ENCODE measurements around the gene SLC36A2.

The SLC36A2 gene

GRCh38 chr5:151345808-151346478 is 1.4 kb downstream of the SLC36A2 start:
- TF ChIP-seq GATA2 (IDR thresholded peaks at IDR 0.05; ENCODE audit: low read depth, low read length), result no peak
- no peak for TF ChIP-seq GATA3 (IDR thresholded peaks at IDR 0.05; ENCODE audit: low read depth, low read length)

GRCh38 chr5:151345187-151345807 is 2.1 kb downstream of the SLC36A2 start:
- no peak for TF ChIP-seq GATA2 (IDR thresholded peaks at IDR 0.05; ENCODE audit: low read depth, low read length)
- TF ChIP-seq GATA3 (IDR thresholded peaks at IDR 0.05; ENCODE audit: low read depth, low read length), result no peak

- no peak for TF ChIP-seq GATA2 (IDR thresholded peaks at IDR 0.05; ENCODE audit: low read depth, low read length)
- TF ChIP-seq GATA3 (IDR thresholded peaks at IDR 0.05; ENCODE audit: low read depth, low read length), result no peak
These were observed 3.3 kb downstream of the SLC36A2 start for GRCh38 chr5:151344088-151344487.

GRCh38 chr5:151340004-151340403 is 7.4 kb downstream of the SLC36A2 start:
- TF ChIP-seq GATA2 (IDR thresholded peaks at IDR 0.05; ENCODE audit: low read depth, low read length), result no peak
- no peak for TF ChIP-seq GATA3 (IDR thresholded peaks at IDR 0.05; ENCODE audit: low read depth, low read length)

GRCh38 chr5:151338734-151339133 is 8.6 kb downstream of the SLC36A2 start:
- no peak for TF ChIP-seq GATA2 (IDR thresholded peaks at IDR 0.05; ENCODE audit: low read depth, low read length)
- TF ChIP-seq GATA3 (IDR thresholded peaks at IDR 0.05; ENCODE audit: low read depth, low read length), result no peak

- TF ChIP-seq GATA2 (IDR thresholded peaks at IDR 0.05; ENCODE audit: low read depth, low read length) (no peak), GATA3 (IDR thresholded peaks at IDR 0.05; ENCODE audit: low read depth, low read length) (no peak)
These were observed 14.5 kb downstream of the SLC36A2 start for GRCh38 chr5:151332857-151333256.

- TF ChIP-seq GATA3 (IDR thresholded peaks at IDR 0.05; ENCODE audit: low read depth, low read length) (no peak), GATA2 (IDR thresholded peaks at IDR 0.05; ENCODE audit: low read depth, low read length) (no peak)
These were observed 18.6 kb downstream of the SLC36A2 start for GRCh38 chr5:151328734-151329133.

- TF ChIP-seq GATA3 (IDR thresholded peaks at IDR 0.05; ENCODE audit: low read depth, low read length), result no peak
- TF ChIP-seq GATA2 (IDR thresholded peaks at IDR 0.05; ENCODE audit: low read depth, low read length), result no peak
These were observed 19.8 kb downstream of the SLC36A2 start for GRCh38 chr5:151327585-151327984.

- TF ChIP-seq GATA3 (IDR thresholded peaks at IDR 0.05; ENCODE audit: low read depth, low read length) (no peak), GATA2 (IDR thresholded peaks at IDR 0.05; ENCODE audit: low read depth, low read length) (no peak)
These were observed 21.1 kb downstream of the SLC36A2 start for GRCh38 chr5:151326266-151326665.

GRCh38 chr5:151320481-151320880 is 26.9 kb downstream of the SLC36A2 start:
- TF ChIP-seq GATA2 (IDR thresholded peaks at IDR 0.05; ENCODE audit: low read depth, low read length) (no peak), GATA3 (IDR thresholded peaks at IDR 0.05; ENCODE audit: low read depth, low read length) (no peak)

- TF ChIP-seq GATA3 (IDR thresholded peaks at IDR 0.05; ENCODE audit: low read depth, low read length), result no peak
- TF ChIP-seq GATA2 (IDR thresholded peaks at IDR 0.05; ENCODE audit: low read depth, low read length), result no peak
These were observed 28.3 kb downstream of the SLC36A2 start for GRCh38 chr5:151318850-151319732.

- TF ChIP-seq GATA3 (IDR thresholded peaks at IDR 0.05; ENCODE audit: low read depth, low read length) (no peak), GATA2 (IDR thresholded peaks at IDR 0.05; ENCODE audit: low read depth, low read length) (no peak)
These were observed 29.5 kb downstream of the SLC36A2 start for GRCh38 chr5:151317871-151318270.

- TF ChIP-seq GATA3 (IDR thresholded peaks at IDR 0.05; ENCODE audit: low read depth, low read length) (no peak), GATA2 (IDR thresholded peaks at IDR 0.05; ENCODE audit: low read depth, low read length) (no peak)
These were observed 31.3 kb downstream of the SLC36A2 start for GRCh38 chr5:151315998-151316597.

GRCh38 chr5:151313357-151313756 is 34.0 kb downstream of the SLC36A2 start:
- TF ChIP-seq GATA2 (IDR thresholded peaks at IDR 0.05; ENCODE audit: low read depth, low read length) (no peak), GATA3 (IDR thresholded peaks at IDR 0.05; ENCODE audit: low read depth, low read length) (no peak)
